ENCODE measurements around the gene TIMM44.
"Not testable (repeated sequence)": the region's sequence is repeated elsewhere in the genome, so short reads cannot be mapped to it uniquely, and the experiment has no call there.

TIMM44 gene

GRCh38 chr19:7919610-7920518, 23.6 kb downstream of the TIMM44 start, which contains the start of gene SNAPC2:
TSS of gene SNAPC2 (plus strand) at chr19:7920338. CDS start at chr19:7920367, 29 bp downstream.
- intact Hi-C loops (cut with DNase I; ENCODE audit: low total_unique reads), result loop anchor here (5.0 kb wide), 1 partner anchor 82 kb away; no protein-coding TSS in a partner anchor
- H3K36me3 ChIP-seq, result peaks cover 9 to 20% (median 14%) of the 10 kb centered on the region in 3 donors
- no peak for TF ChIP-seq CTCF (IDR thresholded peaks at IDR 0.05)
- peak within 1 kb of the TSS; percentile 72 to 85 for H3K4me3 ChIP-seq
- peak within 1 kb of the TSS; percentile 87 to 88 for H3K27ac ChIP-seq
- peak; percentile 94 to 98 for DNase-seq
- peaks cover 4 to 86% (median 75%) of the 10 kb centered on the region in 4 donors for H3K4me1 ChIP-seq
- H3K27me3 ChIP-seq, result peaks cover 0 to 44% of the 10 kb centered on the region in 2 donors
- H3K9me3 ChIP-seq, result no peaks in the 10 kb centered on the region

GRCh38 chr19:7918615-7919421, 24.6 kb downstream of the TIMM44 start:
- Histone ChIP-seq H3K27me3 (peaks cover 0 to 52% of the 10 kb centered on the region in 2 donors), H3K27ac (no peak overlapping the region), H3K36me3 (peaks cover 9 to 20% (median 14%) of the 10 kb centered on the region in 3 donors), H3K4me1 (peaks cover 4 to 75% (median 67%) of the 10 kb centered on the region in 4 donors), H3K9me3 (no peaks in the 10 kb centered on the region), H3K4me3 (no peak overlapping the region)
- DNase-seq, result no peak
- intact Hi-C loops (cut with DNase I; ENCODE audit: low total_unique reads), result loop anchor here (5.0 kb wide), 1 partner anchor 83 kb away; no protein-coding TSS in a partner anchor
- no peak for TF ChIP-seq CTCF (IDR thresholded peaks at IDR 0.05)

- Histone ChIP-seq H3K4me1 (peaks cover 4 to 69% (median 62%) of the 10 kb centered on the region in 4 donors), H3K27me3 (peaks cover 0 to 52% of the 10 kb centered on the region in 2 donors), H3K4me3 (peak overlapping the region in 1 of 2 donors; percentile 52), H3K27ac (peak overlapping the region; percentile 42 to 59), H3K36me3 (peaks cover 9 to 22% (median 15%) of the 10 kb centered on the region in 3 donors)
- DNase-seq, H3K9me3 ChIP-seq: not testable (repeated sequence)
- intact Hi-C loops (cut with DNase I; ENCODE audit: low total_unique reads), result loop anchor here (5.0 kb wide), 1 partner anchor 84 kb away; no protein-coding TSS in a partner anchor
- peak in 1 of 2 experiments; percentile 4 for TF ChIP-seq CTCF (IDR thresholded peaks at IDR 0.05)
Observed at GRCh38 chr19:7918062-7918614, 25.3 kb downstream of the TIMM44 start.

GRCh38 chr19:7917267-7918061, 26.0 kb downstream of the TIMM44 start:
- Histone ChIP-seq H3K4me3 (peak overlapping the region; percentile 34 to 52), H3K27ac (peak overlapping the region; percentile 42 to 59), H3K27me3 (peaks cover 0 to 58% of the 10 kb centered on the region in 2 donors), H3K36me3 (peaks cover 8 to 22% (median 16%) of the 10 kb centered on the region in 3 donors), H3K9me3 (no peaks in the 10 kb centered on the region), H3K4me1 (peaks cover 4 to 62% (median 55%) of the 10 kb centered on the region in 4 donors)
- TF ChIP-seq CTCF (IDR thresholded peaks at IDR 0.05), result peak; percentile 52 to 65
- DNase-seq, result peak in 1 of 2 donors; percentile 75
- intact Hi-C loops (cut with DNase I; ENCODE audit: low total_unique reads), result loop anchor here (5.0 kb wide), 1 partner anchor 85 kb away; no protein-coding TSS in a partner anchor
